Retinal pigment epithelial cell (primary cell): Measurements from ENCODE around the gene RPS6KA4.

Experiments used
- DNase-seq: peaks from one replicate; pipeline ENCODE4 v3.0.0-alpha.2; 2010; ENCODE audit warnings: low read depth
- H3K4me3 ChIP-seq: 2 replicates; pipeline ENCODE4 v1.5.1; 2011; ENCODE audit warnings: mild to moderate bottlenecking, low read length, control low read depth, moderate library complexity
- CTCF ChIP-seq: conservative IDR thresholded peaks from 2 replicates; pipeline ENCODE4 v1.5.1; 2011; ENCODE audit warnings: low read depth, low read length, control low read depth, inconsistent platforms

Gene RPS6KA4

DNA sequence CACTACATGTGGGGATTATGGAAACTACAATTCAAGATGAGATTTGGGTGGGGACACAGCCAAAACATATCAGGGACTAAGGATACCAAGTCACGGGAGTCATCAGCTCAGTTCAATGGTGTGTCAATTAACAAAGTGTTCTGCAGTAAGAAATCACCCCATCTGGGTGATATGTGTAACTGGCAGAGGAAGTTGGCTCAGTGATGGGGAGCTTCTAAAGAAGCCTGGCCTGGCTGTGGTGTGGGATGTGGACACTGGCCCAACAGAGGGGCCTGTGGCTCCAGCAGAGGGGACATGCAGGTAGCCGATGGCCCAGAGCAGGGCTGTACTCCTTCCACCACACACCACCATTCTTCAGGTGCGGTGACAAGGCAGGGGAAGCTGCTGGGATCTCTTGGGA, 31.6 kb downstream of the RPS6KA4 start:
- no peak for DNase-seq
- no peak for TF ChIP-seq CTCF
- no peak overlapping the region for H3K4me3 ChIP-seq

- no peak for TF ChIP-seq CTCF
- no peak for DNase-seq
Observed at GRCh38 chr11:64391839-64392238, 32.9 kb downstream of the RPS6KA4 start.

DNA sequence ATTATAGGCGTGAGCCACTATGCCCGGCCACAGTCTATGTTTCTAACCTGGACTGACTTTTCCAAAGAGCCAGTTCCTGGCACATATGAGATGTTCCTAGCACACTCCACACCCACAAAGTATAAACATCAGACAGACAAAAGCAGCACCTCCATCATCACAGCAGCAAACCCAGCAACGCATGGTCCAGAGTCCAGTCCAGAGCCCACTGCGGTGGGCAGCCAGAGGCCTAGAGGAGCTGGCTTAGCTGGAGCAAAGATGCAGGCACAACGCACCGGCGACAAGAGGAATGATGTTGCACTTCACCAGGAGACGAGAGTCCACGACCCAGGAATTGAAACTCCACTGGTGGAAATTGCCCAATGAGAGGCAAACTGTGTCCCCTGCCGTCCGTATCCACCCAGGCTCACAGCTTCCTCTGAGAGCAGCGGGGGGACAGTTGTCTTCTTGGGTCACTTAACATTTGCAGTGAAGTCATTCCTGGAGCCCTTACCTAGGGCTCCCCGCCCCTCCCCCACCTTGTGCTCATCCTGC, 36.6 kb downstream of the RPS6KA4 start:
- DNase-seq = no peak
- no peak for TF ChIP-seq CTCF
- no peak overlapping the region for H3K4me3 ChIP-seq

More at GRCh38 chr11:64391839-64392238, 32.9 kb downstream of the RPS6KA4 start:
- no peak overlapping the region for H3K4me3 ChIP-seq

GRCh38 chr11:64396079-64396591, 37.2 kb downstream of the RPS6KA4 start:
- no peak for TF ChIP-seq CTCF
- DNase-seq = no peak
- peak overlapping the region; percentile 14 for H3K4me3 ChIP-seq

DNA sequence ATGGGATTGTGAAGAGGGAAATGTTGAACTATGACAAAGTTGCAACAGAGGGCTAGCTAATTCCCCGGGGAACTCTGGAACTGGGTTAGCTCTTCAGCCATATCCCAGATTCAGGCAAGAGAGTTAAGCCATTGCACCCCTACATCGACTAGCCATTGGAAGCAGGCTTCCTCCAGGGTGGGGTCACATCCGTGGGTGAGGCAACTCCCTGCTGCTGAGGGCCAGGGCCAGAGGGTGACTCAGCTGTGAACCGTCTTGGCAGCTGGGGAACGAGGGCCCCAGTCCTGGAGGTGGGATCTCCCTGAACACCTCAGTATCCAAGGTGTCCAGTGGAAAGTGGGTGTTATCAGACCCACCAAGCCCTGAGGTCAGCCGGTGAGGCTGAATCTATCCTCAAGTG, 41.1 kb downstream of the RPS6KA4 start:
- H3K4me3 ChIP-seq = no peak overlapping the region
- TF ChIP-seq CTCF = no peak
- DNase-seq = no peak

GRCh38 chr11:64400667-64401066, 41.7 kb downstream of the RPS6KA4 start:
- DNase-seq = no peak
- no peak for TF ChIP-seq CTCF
- no peak overlapping the region for H3K4me3 ChIP-seq

GRCh38 chr11:64401775-64402174, 42.8 kb downstream of the RPS6KA4 start:
- DNase-seq = no peak
- no peak overlapping the region for H3K4me3 ChIP-seq
- no peak for TF ChIP-seq CTCF
